Suprapubic skin (tissue), 4 donors: Measurements from ENCODE around the gene ADAMTS2.

Experiments used
- CTCF ChIP-seq, 2 donors: fragments of 200-600 bp in 1 of 2; fragments of 450-650 bp in 1 of 2; sonication (generic) in 1 of 2; IDR thresholded peaks; one replicate each; pipeline ENCODE4 v1.5.1; 2016 to 2019; ENCODE audit warnings: antibody characterized with exemption in 2 of 2, mild to moderate bottlenecking in 1 of 2, moderate library complexity in 1 of 2
- EP300 ChIP-seq: sonication (generic); formaldehyde crosslinking; IDR thresholded peaks from one replicate; pipeline ENCODE4 v1.6.1; 2017; ENCODE audit warnings: antibody characterized with exemption
- POLR2A ChIP-seq, 2 donors: fragments of 450-650 bp; IDR thresholded peaks; one replicate each; pipeline ENCODE4 v1.6.1; 2017; ENCODE audit warnings: antibody characterized with exemption in 2 of 2, mild to moderate bottlenecking in 2 of 2, moderate library complexity in 2 of 2
- POLR2AphosphoS5 ChIP-seq, 3 donors: sonication (generic); formaldehyde crosslinking; IDR thresholded peaks; one replicate each; pipeline ENCODE4 v1.6.1; 2017; ENCODE audit warnings: antibody characterized with exemption in 3 of 3

GRCh38 chr5:179061025-179061424 lies 284.2 kb downstream of the ADAMTS2 start:
- TF ChIP-seq CTCF (IDR thresholded peaks at IDR 0.05) (no peak), POLR2AphosphoS5 (IDR thresholded peaks at IDR 0.05) (no peak), POLR2A (IDR thresholded peaks at IDR 0.05) (no peak), EP300 (no peak)
